ENCODE measurements around the gene DIO3.

The DIO3 gene

GRCh38 chr14:101540481-101541462 lies 20.5 kb upstream of the DIO3 start:
- H3K4me3 ChIP-seq (ENCODE audit: low read depth, low read length): no peak overlapping the region
- no peak for TF ChIP-seq CTCF (IDR thresholded peaks at IDR 0.05; ENCODE audit: insufficient read depth, low read depth, low read length, missing control alignments)
- DNase-seq (ENCODE audit: low read depth): no peak

GRCh38 chr14:101542391-101542790 lies 18.9 kb upstream of the DIO3 start:
- H3K4me3 ChIP-seq (ENCODE audit: low read depth, low read length): no peak overlapping the region
- no peak for TF ChIP-seq CTCF (IDR thresholded peaks at IDR 0.05; ENCODE audit: insufficient read depth, low read depth, low read length, missing control alignments)
- no peak for DNase-seq (ENCODE audit: low read depth)

- no peak for TF ChIP-seq CTCF (IDR thresholded peaks at IDR 0.05; ENCODE audit: insufficient read depth, low read depth, low read length, missing control alignments)
- no peak overlapping the region for H3K4me3 ChIP-seq (ENCODE audit: low read depth, low read length)
- no peak for DNase-seq (ENCODE audit: low read depth)
These were observed 17.5 kb upstream of the DIO3 start for GRCh38 chr14:101543814-101544213.

- TF ChIP-seq CTCF (IDR thresholded peaks at IDR 0.05; ENCODE audit: insufficient read depth, low read depth, low read length, missing control alignments): no peak
- no peak overlapping the region for H3K4me3 ChIP-seq (ENCODE audit: low read depth, low read length)
- no peak for DNase-seq (ENCODE audit: low read depth)
These were observed 16.7 kb upstream of the DIO3 start for GRCh38 chr14:101544550-101544949.

GRCh38 chr14:101546706-101547105 lies 14.6 kb upstream of the DIO3 start:
- no peak overlapping the region for H3K4me3 ChIP-seq (ENCODE audit: low read depth, low read length)
- DNase-seq (ENCODE audit: low read depth): no peak
- no peak for TF ChIP-seq CTCF (IDR thresholded peaks at IDR 0.05; ENCODE audit: insufficient read depth, low read depth, low read length, missing control alignments)

GRCh38 chr14:101547107-101547738 lies 14.1 kb upstream of the DIO3 start:
- no peak for DNase-seq (ENCODE audit: low read depth)
- TF ChIP-seq CTCF (IDR thresholded peaks at IDR 0.05; ENCODE audit: insufficient read depth, low read depth, low read length, missing control alignments): no peak
- H3K4me3 ChIP-seq (ENCODE audit: low read depth, low read length): no peak overlapping the region
